HL-60/S4 (cell line): ENCODE results near the gene MEIKIN.

ENCODE experiments used
- in situ Hi-C: fragments of 300-500 bp; cut with MboI; formaldehyde crosslinking; loops from 2 replicates; pipeline ENCODE4 v1.14.3; 2022; ENCODE audit warnings: low sequenced_read_pairs

The MEIKIN gene

GRCh38 chr5:131974016-131974415 is 28.6 kb upstream of the MEIKIN start:
- in situ Hi-C loops: no loop called here

- in situ Hi-C loops: no loop called here
Observed at GRCh38 chr5:131973089-131973712, 27.7 kb upstream of the MEIKIN start.

GRCh38 chr5:131968396-131968954 is 23.0 kb upstream of the MEIKIN start:
- in situ Hi-C loops: no loop called here

- in situ Hi-C loops: no loop called here
Observed at GRCh38 chr5:131966551-131966950, 21.1 kb upstream of the MEIKIN start.

- in situ Hi-C loops: no loop called here
Observed at GRCh38 chr5:131965826-131966415, 20.5 kb upstream of the MEIKIN start.

- in situ Hi-C loops: no loop called here
Observed at GRCh38 chr5:131959906-131960305, 14.4 kb upstream of the MEIKIN start.

GRCh38 chr5:131959136-131959535 is 13.7 kb upstream of the MEIKIN start:
- in situ Hi-C loops: no loop called here

- in situ Hi-C loops: no loop called here
Observed at GRCh38 chr5:131957721-131958441, 12.4 kb upstream of the MEIKIN start.

- in situ Hi-C loops: no loop called here
Observed at GRCh38 chr5:131953969-131954368, 8.5 kb upstream of the MEIKIN start.

- in situ Hi-C loops: no loop called here
Observed at GRCh38 chr5:131952301-131952857, 6.9 kb upstream of the MEIKIN start.

GRCh38 chr5:131950706-131951105 is 5.2 kb upstream of the MEIKIN start:
- in situ Hi-C loops: no loop called here

- in situ Hi-C loops: no loop called here
Observed at GRCh38 chr5:131947445-131947844, 2.0 kb upstream of the MEIKIN start.

GRCh38 chr5:131944702-131945550 is 537 bp downstream of the MEIKIN start:
- in situ Hi-C loops: no loop called here

GRCh38 chr5:131943916-131944315 is 1.5 kb downstream of the MEIKIN start:
- in situ Hi-C loops: no loop called here

GRCh38 chr5:131942016-131942415 is 3.4 kb downstream of the MEIKIN start:
- in situ Hi-C loops: no loop called here

GRCh38 chr5:131939690-131940345 is 5.6 kb downstream of the MEIKIN start:
- in situ Hi-C loops: no loop called here

GRCh38 chr5:131932235-131932634 is 13.2 kb downstream of the MEIKIN start:
- in situ Hi-C loops: no loop called here

- in situ Hi-C loops: no loop called here
Observed at GRCh38 chr5:131928957-131929356, 16.5 kb downstream of the MEIKIN start.

GRCh38 chr5:131926168-131926567 is 19.3 kb downstream of the MEIKIN start:
- in situ Hi-C loops: no loop called here

- in situ Hi-C loops: no loop called here
Observed at GRCh38 chr5:131916481-131916880, 29.0 kb downstream of the MEIKIN start.
